SU-DHL-6 (cell line): ENCODE data around the gene HHAT.

ENCODE experiments used
- H2AFZ ChIP-seq: fragments of 200-600 bp; sonication (generic); 2 replicates; pipeline ENCODE4 v1.6.1; 2014; ENCODE audit warnings: low read depth, mild to moderate bottlenecking, moderate library complexity, mixed read lengths, antibody characterized with exemption, low read length; ENCODE audit not compliant: severe bottlenecking
- H3F3A ChIP-seq: fragments of 200-600 bp; shearing (Covaris generic); 2 replicates; pipeline ENCODE4 v1.6.0; 2016; ENCODE audit warnings: antibody characterized with exemption, mild to moderate bottlenecking; ENCODE audit not compliant: insufficient read depth
- H3K27ac ChIP-seq: fragments of 200-600 bp; sonication (generic); 2 replicates; pipeline ENCODE4 v1.5.1; 2016; ENCODE audit warnings: low read depth, mild to moderate bottlenecking, low read length, moderate library complexity, mixed read lengths
- H3K27me3 ChIP-seq: fragments of 200-600 bp; sonication (generic), shearing (Covaris generic); 2 replicates; pipeline ENCODE4 v1.6.0; 2014; ENCODE audit warnings: mild to moderate bottlenecking, low read length
- H3K36me3 ChIP-seq: fragments of 200-600 bp; sonication (generic); 2 replicates; pipeline ENCODE4 v1.6.1; 2014; ENCODE audit warnings: mild to moderate bottlenecking, low read length, mixed read lengths
- H3K4me2 ChIP-seq: fragments of 300-600, 200-600 bp; shearing (Covaris generic), sonication (generic); 2 replicates; pipeline ENCODE4 v1.6.0; 2014; ENCODE audit warnings: low read length, low read depth, mild to moderate bottlenecking; ENCODE audit not compliant: poor library complexity, severe bottlenecking
- H3K4me3 ChIP-seq: fragments of 200-600 bp; sonication (generic); 2 replicates; pipeline ENCODE4 v1.5.1; 2014; ENCODE audit warnings: antibody characterized with exemption, low read length, mild to moderate bottlenecking, mixed read lengths; ENCODE audit not compliant: insufficient read depth, poor library complexity, severe bottlenecking
- H3K79me2 ChIP-seq: fragments of 200-600 bp; sonication (generic); 2 replicates; pipeline ENCODE4 v1.6.1; 2014; ENCODE audit warnings: mild to moderate bottlenecking, low read length, moderate library complexity; ENCODE audit not compliant: insufficient read depth
- H3K9ac ChIP-seq: fragments of 200-600 bp; sonication (generic); 2 replicates; pipeline ENCODE4 v1.7.0; 2014; ENCODE audit warnings: mild to moderate bottlenecking, low read length
- H3K9me2 ChIP-seq: fragments of 200-600 bp; sonication (generic); replicated peaks from 2 replicates; pipeline ENCODE4 v1.6.1; 2014; ENCODE audit warnings: low read length; ENCODE audit not compliant: insufficient read depth
- H3K9me3 ChIP-seq: fragments of 200-600 bp; sonication (generic); 2 replicates; pipeline ENCODE4 v1.6.1; 2014; ENCODE audit warnings: low read length, mixed read lengths; ENCODE audit not compliant: insufficient read depth
- H4K20me1 ChIP-seq: fragments of 200-600 bp; sonication (generic); 2 replicates; pipeline ENCODE4 v1.6.1; 2014; ENCODE audit warnings: low read depth, mild to moderate bottlenecking, antibody characterized with exemption, low read length, moderate library complexity, mixed read lengths
- EZH2phosphoT487 ChIP-seq: fragments of 200-600 bp; sonication (generic), shearing (Covaris generic); conservative IDR thresholded peaks from 2 replicates; pipeline ENCODE4 v1.6.1; 2018; ENCODE audit warnings: mild to moderate bottlenecking, antibody characterized with exemption, low read length, moderate library complexity, mixed read lengths
- TF ChIP-seq, protein P1 (sequence below): fragments of 200-600 bp; sonication (generic); IDR thresholded peaks from one replicate; pipeline ENCODE4 v1.5.1; 2017; ENCODE audit warnings: antibody characterized with exemption, mild to moderate bottlenecking, low read length, moderate library complexity; ENCODE audit not compliant: insufficient read depth, poor library complexity, severe bottlenecking

The HHAT gene

DNA sequence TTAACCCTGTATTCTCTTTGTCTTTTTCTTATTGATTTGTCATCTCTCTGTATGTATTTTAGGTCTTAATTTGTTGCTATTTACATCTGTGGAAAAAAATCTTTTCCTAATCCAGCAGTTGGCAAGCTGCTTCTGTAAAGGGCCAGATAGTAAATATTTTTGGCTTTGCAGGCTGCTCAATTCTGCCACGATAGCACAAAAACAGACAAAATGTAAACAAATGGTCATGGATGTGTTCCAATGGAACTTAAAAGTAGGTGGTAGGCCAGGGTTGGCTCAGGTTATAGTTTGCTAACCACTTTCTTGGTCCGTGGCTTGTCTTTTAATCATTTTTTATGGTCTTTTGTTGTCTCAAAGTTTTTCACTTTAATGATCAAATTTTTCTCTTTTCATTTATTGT, 371.8 kb downstream of the HHAT start:
- H2AFZ ChIP-seq: no peak overlapping the region
- H3K79me2 ChIP-seq: no peaks in the 10 kb centered on the region
- H3K9me3 ChIP-seq: no peaks in the 10 kb centered on the region
- no peaks in the 10 kb centered on the region for H3F3A ChIP-seq
- H3K9me2 ChIP-seq: no peaks in the 10 kb centered on the region
- H3K4me3 ChIP-seq: no peak overlapping the region
- no peak for TF ChIP-seq EZH2phosphoT487
- TF ChIP-seq, protein P1, sequence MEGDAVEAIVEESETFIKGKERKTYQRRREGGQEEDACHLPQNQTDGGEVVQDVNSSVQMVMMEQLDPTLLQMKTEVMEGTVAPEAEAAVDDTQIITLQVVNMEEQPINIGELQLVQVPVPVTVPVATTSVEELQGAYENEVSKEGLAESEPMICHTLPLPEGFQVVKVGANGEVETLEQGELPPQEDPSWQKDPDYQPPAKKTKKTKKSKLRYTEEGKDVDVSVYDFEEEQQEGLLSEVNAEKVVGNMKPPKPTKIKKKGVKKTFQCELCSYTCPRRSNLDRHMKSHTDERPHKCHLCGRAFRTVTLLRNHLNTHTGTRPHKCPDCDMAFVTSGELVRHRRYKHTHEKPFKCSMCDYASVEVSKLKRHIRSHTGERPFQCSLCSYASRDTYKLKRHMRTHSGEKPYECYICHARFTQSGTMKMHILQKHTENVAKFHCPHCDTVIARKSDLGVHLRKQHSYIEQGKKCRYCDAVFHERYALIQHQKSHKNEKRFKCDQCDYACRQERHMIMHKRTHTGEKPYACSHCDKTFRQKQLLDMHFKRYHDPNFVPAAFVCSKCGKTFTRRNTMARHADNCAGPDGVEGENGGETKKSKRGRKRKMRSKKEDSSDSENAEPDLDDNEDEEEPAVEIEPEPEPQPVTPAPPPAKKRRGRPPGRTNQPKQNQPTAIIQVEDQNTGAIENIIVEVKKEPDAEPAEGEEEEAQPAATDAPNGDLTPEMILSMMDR: no peak
- H3K4me2 ChIP-seq: no peak overlapping the region
- H3K27ac ChIP-seq: no peak overlapping the region
- H3K9ac ChIP-seq: no peak overlapping the region
- H3K36me3 ChIP-seq: no peaks in the 10 kb centered on the region
- H3K27me3 ChIP-seq: no peaks in the 10 kb centered on the region
- no peaks in the 10 kb centered on the region for H4K20me1 ChIP-seq

DNA sequence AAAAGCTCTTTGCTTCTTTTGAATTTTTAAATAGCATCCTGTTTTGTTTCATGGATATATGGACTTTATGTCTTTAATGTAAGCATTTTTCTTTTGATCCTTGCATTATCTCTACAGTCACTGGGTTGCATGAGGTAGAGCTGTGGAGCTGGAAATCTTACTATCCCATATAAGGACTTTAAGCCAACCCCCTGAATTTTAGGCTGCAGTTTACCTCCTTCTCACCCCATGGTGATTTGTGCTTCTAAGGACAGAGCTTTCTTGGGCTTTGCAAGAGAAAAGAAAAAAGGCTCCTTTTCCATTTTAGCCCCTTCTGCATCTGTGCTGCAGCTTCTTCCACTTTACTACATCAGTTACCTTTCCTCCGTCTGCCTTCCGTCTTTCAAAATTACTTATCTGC, 373.8 kb downstream of the HHAT start:
- no peaks in the 10 kb centered on the region for H4K20me1 ChIP-seq
- H3K36me3 ChIP-seq: no peaks in the 10 kb centered on the region
- H3K27ac ChIP-seq: no peak overlapping the region
- no peaks in the 10 kb centered on the region for H3K9me3 ChIP-seq
- no peaks in the 10 kb centered on the region for H3K9me2 ChIP-seq
- H3K9ac ChIP-seq: no peak overlapping the region
- H3K4me2 ChIP-seq: no peak overlapping the region
- no peak overlapping the region for H3K4me3 ChIP-seq
- TF ChIP-seq, protein P1: no peak
- no peak for TF ChIP-seq EZH2phosphoT487
- H3K79me2 ChIP-seq: no peaks in the 10 kb centered on the region
- H3F3A ChIP-seq: no peaks in the 10 kb centered on the region
- no peaks in the 10 kb centered on the region for H3K27me3 ChIP-seq
- H2AFZ ChIP-seq: no peak overlapping the region

DNA sequence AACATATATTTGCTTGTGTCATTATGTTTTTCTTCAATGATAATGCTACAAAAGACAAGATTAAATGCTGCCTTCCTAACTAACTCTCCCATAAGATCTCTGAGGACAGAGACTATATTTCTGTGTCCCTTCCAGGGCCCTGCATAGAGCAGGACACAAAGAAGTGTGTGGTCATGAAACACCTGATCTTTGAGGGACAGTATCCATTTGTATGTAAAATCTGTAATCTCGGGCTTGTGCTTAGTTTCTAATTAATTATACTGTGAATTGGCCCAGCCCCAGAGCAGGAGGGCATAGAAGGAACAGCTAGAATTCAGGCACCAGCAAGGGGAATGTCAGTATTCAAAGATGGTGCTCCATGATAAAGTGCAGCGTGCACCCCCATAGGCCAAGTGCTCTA, 374.9 kb downstream of the HHAT start:
- Histone ChIP-seq H3F3A (no peaks in the 10 kb centered on the region), H3K4me3 (no peak overlapping the region), H3K9me3 (no peaks in the 10 kb centered on the region), H3K9me2 (no peaks in the 10 kb centered on the region), H3K9ac (no peak overlapping the region), H3K79me2 (no peaks in the 10 kb centered on the region), H4K20me1 (no peaks in the 10 kb centered on the region), H3K36me3 (no peaks in the 10 kb centered on the region), H3K27me3 (no peaks in the 10 kb centered on the region), H3K4me2 (no peak overlapping the region), H3K27ac (no peak overlapping the region), H2AFZ (no peak overlapping the region)
- TF ChIP-seq, protein P1: no peak
- TF ChIP-seq EZH2phosphoT487: no peak

DNA sequence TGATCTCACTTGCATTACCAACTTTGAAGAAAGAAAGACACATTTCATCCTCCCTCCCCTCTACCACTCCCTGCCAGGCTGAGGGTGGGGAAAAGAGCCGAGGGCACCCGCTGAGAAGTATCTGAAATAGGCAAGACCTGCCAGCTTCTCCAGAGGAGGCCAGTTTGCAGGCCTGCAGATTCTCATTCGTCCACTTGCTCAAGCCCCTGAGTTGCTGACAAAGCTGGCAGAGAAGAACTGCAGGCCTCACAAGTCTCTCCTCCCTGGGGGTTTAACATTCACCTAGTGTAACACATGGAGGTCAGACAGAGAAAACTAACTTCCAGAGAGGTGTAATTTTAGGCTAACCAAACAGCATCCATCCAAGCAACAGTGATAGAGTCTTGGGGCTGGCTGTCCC, 376.4 kb downstream of the HHAT start:
- H3K79me2 ChIP-seq: no peaks in the 10 kb centered on the region
- H3K9me3 ChIP-seq: no peaks in the 10 kb centered on the region
- H3K27me3 ChIP-seq: no peaks in the 10 kb centered on the region
- H3K9ac ChIP-seq: no peak overlapping the region
- H3F3A ChIP-seq: no peaks in the 10 kb centered on the region
- H3K9me2 ChIP-seq: no peaks in the 10 kb centered on the region
- H3K27ac ChIP-seq: no peak overlapping the region
- H2AFZ ChIP-seq: no peak overlapping the region
- no peak overlapping the region for H3K4me3 ChIP-seq
- H3K4me2 ChIP-seq: no peak overlapping the region
- no peak for TF ChIP-seq EZH2phosphoT487
- H4K20me1 ChIP-seq: no peaks in the 10 kb centered on the region
- no peaks in the 10 kb centered on the region for H3K36me3 ChIP-seq
